HL-60/S4 (cell line): Measurements from ENCODE around the gene PKP2.

ENCODE experiments used
- in situ Hi-C: fragments of 300-500 bp; cut with MboI; formaldehyde crosslinking; loops from 2 replicates; pipeline ENCODE4 v1.14.3; 2022; ENCODE audit warnings: low sequenced_read_pairs

The PKP2 gene

GRCh38 chr12:32896432-32897280 lies at the start of gene PKP2:
TSS of gene PKP2 (minus strand) at chr12:32896777. CDS start at chr12:32896731, 46 bp downstream.
- in situ Hi-C loops, result no loop called here

GRCh38 chr12:32944195-32944594 lies 47.6 kb upstream of the PKP2 start:
- in situ Hi-C loops, result no loop called here

GRCh38 chr12:32939801-32940200 lies 43.2 kb upstream of the PKP2 start:
- in situ Hi-C loops, result no loop called here

- in situ Hi-C loops, result no loop called here
Observed at GRCh38 chr12:32926963-32927362, 30.4 kb upstream of the PKP2 start.

- in situ Hi-C loops, result no loop called here
Observed at GRCh38 chr12:32926356-32926755, 29.8 kb upstream of the PKP2 start.

GRCh38 chr12:32922546-32923297 lies 26.1 kb upstream of the PKP2 start:
- in situ Hi-C loops, result no loop called here

GRCh38 chr12:32921397-32921796 lies 24.8 kb upstream of the PKP2 start:
- in situ Hi-C loops, result no loop called here

- in situ Hi-C loops, result no loop called here
Observed at GRCh38 chr12:32920506-32921085, 24.0 kb upstream of the PKP2 start.

GRCh38 chr12:32918890-32919801 lies 22.6 kb upstream of the PKP2 start:
- in situ Hi-C loops, result no loop called here

GRCh38 chr12:32917094-32917611 lies 20.6 kb upstream of the PKP2 start:
- in situ Hi-C loops, result no loop called here

- in situ Hi-C loops, result no loop called here
Observed at GRCh38 chr12:32907898-32908476, 11.4 kb upstream of the PKP2 start.

- in situ Hi-C loops, result no loop called here
Observed at GRCh38 chr12:32907166-32907565, 10.6 kb upstream of the PKP2 start.

- in situ Hi-C loops, result no loop called here
Observed at GRCh38 chr12:32906399-32907165, 10.0 kb upstream of the PKP2 start.

GRCh38 chr12:32903763-32904162 lies 7.2 kb upstream of the PKP2 start:
- in situ Hi-C loops, result no loop called here

GRCh38 chr12:32903318-32903717 lies 6.7 kb upstream of the PKP2 start:
- in situ Hi-C loops, result no loop called here

- in situ Hi-C loops, result no loop called here
Observed at GRCh38 chr12:32902287-32902997, 5.9 kb upstream of the PKP2 start.

GRCh38 chr12:32901553-32901952 lies 5.0 kb upstream of the PKP2 start:
- in situ Hi-C loops, result no loop called here

- in situ Hi-C loops, result no loop called here
Observed at GRCh38 chr12:32897687-32898573, 1.4 kb upstream of the PKP2 start.
